ES-I3 (cell line): ENCODE measurements around the gene ENOX2.

Experiments
- H3K36me3 ChIP-seq: 2 replicates; pipeline ENCODE4 v1.6.1; 2013; ENCODE audit warnings: mild to moderate bottlenecking, low read length, control low read depth, moderate library complexity; ENCODE audit not compliant: insufficient read depth
- H3K4me1 ChIP-seq: 2 replicates; pipeline ENCODE4 v1.6.1; 2013; ENCODE audit warnings: mild to moderate bottlenecking, control low read depth, low read length; ENCODE audit not compliant: insufficient read depth
- H3K9ac ChIP-seq: 2 replicates; pipeline ENCODE4 v1.6.1; 2013; ENCODE audit warnings: low read depth, mild to moderate bottlenecking, low read length, moderate library complexity
- H3K9me3 ChIP-seq: 2 replicates; pipeline ENCODE4 v1.6.1; 2013; ENCODE audit warnings: mild to moderate bottlenecking, low read length, moderate library complexity; ENCODE audit not compliant: control insufficient read depth, insufficient read depth

Gene ENOX2

GRCh38 chrX:130778773-130779172, 124.2 kb downstream of the ENOX2 start:
- Histone ChIP-seq H3K9me3 (no peaks in the 10 kb centered on the region), H3K9ac (no peak overlapping the region), H3K4me1 (peaks cover 12% of the 10 kb centered on the region), H3K36me3 (no peaks in the 10 kb centered on the region)

GRCh38 chrX:130775849-130776248, 127.2 kb downstream of the ENOX2 start:
- Histone ChIP-seq H3K9me3 (no peaks in the 10 kb centered on the region), H3K36me3 (no peaks in the 10 kb centered on the region), H3K4me1 (peaks cover 4% of the 10 kb centered on the region; the same call in 1 of the 2 replicates), H3K9ac (no peak overlapping the region)

- Histone ChIP-seq H3K9me3 (no peaks in the 10 kb centered on the region), H3K36me3 (no peaks in the 10 kb centered on the region), H3K4me1 (0 out of 2 replicates have a peak, but pooled peaks cover 5% of the 10 kb centered on the region), H3K9ac (no peak overlapping the region)
These were observed 130.2 kb downstream of the ENOX2 start for GRCh38 chrX:130772776-130773143.

- Histone ChIP-seq H3K4me1 (0 out of 2 replicates have a peak, but pooled peaks cover 5% of the 10 kb centered on the region), H3K9ac (no peak overlapping the region), H3K9me3 (no peaks in the 10 kb centered on the region), H3K36me3 (no peaks in the 10 kb centered on the region)
These were observed 130.8 kb downstream of the ENOX2 start for GRCh38 chrX:130772105-130772775.

GRCh38 chrX:130771648-130772047, 131.4 kb downstream of the ENOX2 start:
- 0 out of 2 replicates have a peak, but pooled peaks cover 5% of the 10 kb centered on the region for H3K4me1 ChIP-seq
- no peak overlapping the region for H3K9ac ChIP-seq
- no peaks in the 10 kb centered on the region for H3K9me3 ChIP-seq
- no peaks in the 10 kb centered on the region for H3K36me3 ChIP-seq

- no peaks in the 10 kb centered on the region for H3K36me3 ChIP-seq
- no peaks in the 10 kb centered on the region for H3K9me3 ChIP-seq
- no peak overlapping the region for H3K9ac ChIP-seq
- H3K4me1 ChIP-seq = 0 out of 2 replicates have a peak, but pooled peaks cover 5% of the 10 kb centered on the region
These were observed 131.8 kb downstream of the ENOX2 start for GRCh38 chrX:130771230-130771629.

- H3K4me1 ChIP-seq = 0 out of 2 replicates have a peak, but pooled peaks cover 5% of the 10 kb centered on the region
- no peaks in the 10 kb centered on the region for H3K9me3 ChIP-seq
- no peaks in the 10 kb centered on the region for H3K36me3 ChIP-seq
- H3K9ac ChIP-seq = no peak overlapping the region
These were observed 132.4 kb downstream of the ENOX2 start for GRCh38 chrX:130770615-130771014.

- H3K36me3 ChIP-seq = no peaks in the 10 kb centered on the region
- 0 out of 2 replicates have a peak, but pooled peaks cover 5% of the 10 kb centered on the region for H3K4me1 ChIP-seq
- H3K9me3 ChIP-seq = no peaks in the 10 kb centered on the region
- H3K9ac ChIP-seq = no peak overlapping the region
These were observed 133.2 kb downstream of the ENOX2 start for GRCh38 chrX:130769835-130770234.

GRCh38 chrX:130758072-130758471, 144.9 kb downstream of the ENOX2 start:
- Histone ChIP-seq H3K9me3 (no peaks in the 10 kb centered on the region), H3K36me3 (no peaks in the 10 kb centered on the region), H3K9ac (no peak overlapping the region), H3K4me1 (no peaks in the 10 kb centered on the region)

- Histone ChIP-seq H3K36me3 (no peaks in the 10 kb centered on the region), H3K9me3 (no peaks in the 10 kb centered on the region), H3K4me1 (no peaks in the 10 kb centered on the region), H3K9ac (no peak overlapping the region)
These were observed 146.8 kb downstream of the ENOX2 start for GRCh38 chrX:130756233-130756632.

GRCh38 chrX:130754353-130754752, 148.7 kb downstream of the ENOX2 start:
- Histone ChIP-seq H3K4me1 (no peaks in the 10 kb centered on the region), H3K9ac (no peak overlapping the region), H3K9me3 (no peaks in the 10 kb centered on the region), H3K36me3 (no peaks in the 10 kb centered on the region)

- H3K9me3 ChIP-seq = no peaks in the 10 kb centered on the region
- H3K36me3 ChIP-seq = no peaks in the 10 kb centered on the region
- H3K4me1 ChIP-seq = no peaks in the 10 kb centered on the region
- H3K9ac ChIP-seq = no peak overlapping the region
These were observed 156.2 kb downstream of the ENOX2 start for GRCh38 chrX:130746709-130747342.

- Histone ChIP-seq H3K4me1 (no peaks in the 10 kb centered on the region), H3K9ac (no peak overlapping the region), H3K9me3 (no peaks in the 10 kb centered on the region), H3K36me3 (no peaks in the 10 kb centered on the region)
These were observed 156.9 kb downstream of the ENOX2 start for GRCh38 chrX:130746077-130746476.

GRCh38 chrX:130741584-130741983, 161.4 kb downstream of the ENOX2 start:
- H3K9ac ChIP-seq = no peak overlapping the region
- no peaks in the 10 kb centered on the region for H3K36me3 ChIP-seq
- peaks cover 8% of the 10 kb centered on the region; the same call in 1 of the 2 replicates for H3K4me1 ChIP-seq
- H3K9me3 ChIP-seq = no peaks in the 10 kb centered on the region

- H3K9me3 ChIP-seq = no peaks in the 10 kb centered on the region
- no peaks in the 10 kb centered on the region for H3K36me3 ChIP-seq
- no peak overlapping the region for H3K9ac ChIP-seq
- peaks cover 8% of the 10 kb centered on the region; the same call in 1 of the 2 replicates for H3K4me1 ChIP-seq
These were observed 161.9 kb downstream of the ENOX2 start for GRCh38 chrX:130741151-130741550.
